T-helper 2 cell (primary cell): ENCODE measurements around the gene CENPT.
A peak's percentile ranks its signal among the peaks of the same experiment; 100 is the strongest.
"Not testable (repeated sequence)": the region's sequence is repeated elsewhere in the genome, so short reads cannot be mapped to it uniquely, and the experiment has no call there.

ENCODE experiments used
- DNase-seq, 5 experiments: peaks; one replicate each; pipeline versions ENCODE4 v3.0.0 to v3.0.0-alpha.2; 2012 to 2022

Gene CENPT

DNA sequence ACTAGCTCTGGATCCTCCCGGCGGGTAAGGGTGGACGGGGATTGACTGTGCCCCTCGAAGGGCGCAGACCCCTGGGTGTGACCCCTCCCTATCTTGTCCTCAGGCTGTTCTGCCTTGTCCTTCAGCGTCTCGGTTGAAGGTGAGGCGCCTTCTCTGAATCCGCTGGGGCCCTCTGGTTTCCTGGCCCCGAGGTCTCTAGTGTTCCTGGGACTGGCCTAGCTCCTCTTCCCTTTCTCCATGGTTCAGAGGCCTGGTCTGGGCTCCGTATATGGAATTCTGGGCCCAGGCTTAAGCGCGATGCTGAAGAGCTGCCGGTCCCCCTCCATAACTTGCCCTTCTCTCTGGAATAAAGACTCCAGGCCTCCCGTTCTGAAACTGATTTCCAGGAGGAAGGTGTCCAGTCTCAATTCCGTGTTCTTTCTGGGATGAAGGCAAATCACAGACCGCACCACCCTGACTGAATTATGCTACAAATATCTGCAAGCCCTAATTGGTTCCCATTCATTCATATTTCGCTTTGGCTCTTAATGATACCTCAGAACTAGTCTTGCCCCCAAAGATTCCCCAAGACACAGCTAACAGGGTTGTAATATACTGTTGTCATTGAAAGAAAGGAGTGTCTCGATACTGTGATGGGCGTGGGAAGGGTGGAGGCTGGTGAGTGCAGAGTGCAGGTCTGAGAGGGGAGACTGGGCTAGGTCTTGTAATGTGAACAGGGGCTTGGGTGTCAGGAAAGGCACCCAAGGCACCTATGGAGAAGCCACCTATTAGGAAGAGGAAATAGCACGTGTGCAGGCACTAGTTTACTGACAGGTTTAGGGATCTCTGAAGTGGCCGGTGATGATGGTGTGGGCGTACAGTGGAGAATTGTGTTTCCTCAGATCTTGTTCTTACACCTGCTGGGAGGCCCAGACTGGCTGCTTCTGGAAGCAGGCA, 26.2 kb upstream of the CENPT start:
- no peak for DNase-seq

DNA sequence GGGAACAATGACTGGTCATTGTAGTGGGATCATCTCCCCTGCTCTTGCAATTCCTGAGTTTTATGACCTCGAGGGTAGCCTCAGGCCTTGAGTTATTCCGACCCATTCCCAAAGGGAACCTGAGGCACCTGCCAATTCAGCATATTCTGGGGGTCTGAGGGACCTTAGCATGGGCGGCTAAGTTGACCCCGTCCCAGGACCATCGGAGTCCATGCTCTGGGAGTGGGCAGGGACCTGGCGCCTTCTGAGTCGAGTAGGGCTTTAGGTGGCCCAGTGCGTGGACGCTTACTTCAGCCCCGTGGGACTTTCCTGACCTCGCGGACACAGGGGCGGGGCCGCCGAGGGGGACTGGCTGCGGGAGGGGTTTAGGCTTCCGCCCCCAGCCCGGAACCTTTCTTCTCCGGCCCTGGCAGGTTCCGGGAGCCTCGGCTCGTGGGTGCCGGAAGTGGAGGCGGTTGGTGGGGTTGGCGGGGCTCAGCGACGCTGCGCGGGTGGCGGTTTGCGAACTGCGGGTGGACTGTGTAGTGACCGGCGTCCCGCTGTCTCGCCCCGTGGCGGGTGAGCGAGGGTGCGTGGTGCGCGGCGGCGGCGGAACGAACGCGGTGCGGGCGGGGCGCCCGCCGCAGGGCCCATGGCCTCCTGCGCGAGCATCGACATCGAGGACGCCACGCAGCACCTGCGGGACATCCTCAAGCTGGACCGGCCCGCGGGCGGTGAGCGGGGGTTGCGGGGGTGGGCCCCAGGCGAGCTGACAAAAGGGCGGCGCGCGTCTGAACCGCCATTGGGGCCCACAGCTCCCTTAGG, 25.3 kb upstream of the CENPT start, which contains the start of gene EDC4:
Gene EDC4 (plus strand): TSS at position 422 of the 804 bp plus-strand sequence. CDS start 210 bp downstream, at position 632.
- peak; percentile 75 to 90 (median 78) for DNase-seq

DNA sequence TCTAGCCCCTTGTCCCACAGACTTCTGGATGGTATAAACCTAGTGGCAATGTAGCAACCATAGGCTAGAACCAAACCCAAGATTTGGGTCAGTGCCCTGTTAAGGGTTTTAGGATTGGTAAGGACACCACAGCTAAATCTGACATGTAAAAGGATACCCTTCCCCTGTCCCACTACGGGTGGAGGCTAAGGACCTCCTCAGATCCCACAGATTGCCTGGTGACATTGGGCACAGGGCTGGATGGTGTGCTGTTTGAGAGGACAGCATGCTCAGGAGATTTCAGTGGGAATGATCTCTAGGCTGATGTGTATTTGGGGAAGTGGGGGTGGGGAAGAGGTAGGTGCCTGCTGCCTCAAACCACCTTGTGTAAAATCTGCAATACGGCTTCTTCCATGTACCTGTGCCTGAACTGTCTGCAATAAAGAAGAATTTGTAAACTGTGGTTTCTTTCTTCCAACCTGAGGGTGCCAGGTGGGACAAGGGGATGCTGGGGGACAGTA, 24.7 kb upstream of the CENPT start:
- DNase-seq = no peak

DNA sequence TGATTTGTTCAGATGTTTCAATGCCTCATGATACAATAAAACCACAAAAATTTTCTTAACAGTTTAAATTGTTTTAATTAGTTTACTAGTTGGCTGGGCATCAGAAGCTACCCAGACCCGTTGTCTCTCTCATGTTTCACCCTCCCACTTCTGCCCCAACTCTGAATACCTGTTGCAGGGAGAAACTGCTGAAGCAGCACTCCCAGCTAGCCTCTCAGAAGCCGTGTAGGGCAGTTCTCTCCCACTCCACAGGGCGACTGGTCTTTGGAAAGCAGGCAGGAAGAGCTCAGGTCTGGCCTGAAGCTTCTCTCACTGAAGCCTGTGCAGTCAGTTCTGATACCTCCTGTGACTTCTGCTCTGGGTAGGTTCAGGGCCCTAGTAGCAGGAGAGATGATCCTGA, 23.8 kb upstream of the CENPT start:
- DNase-seq = no peak

DNA sequence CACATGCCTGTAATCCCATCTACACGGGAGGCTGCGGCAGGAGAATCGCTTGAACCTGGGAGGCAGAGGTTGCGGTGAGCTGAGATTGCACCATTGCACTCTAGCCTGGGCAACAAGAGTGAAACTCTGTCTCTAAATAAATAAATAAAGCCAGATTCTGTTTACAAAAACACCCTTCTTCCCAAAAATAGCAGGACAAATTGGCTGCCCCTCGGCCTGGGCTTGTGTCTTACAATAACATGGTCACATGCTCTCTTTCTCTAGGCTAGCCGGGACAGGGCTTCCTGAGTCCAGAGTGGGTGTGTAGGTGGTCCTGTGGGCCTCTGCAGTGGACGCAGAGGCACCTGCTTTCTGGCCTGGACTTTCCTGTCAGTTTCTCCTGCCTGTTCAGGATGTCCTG, 22.2 kb upstream of the CENPT start:
- DNase-seq = no peak

DNA sequence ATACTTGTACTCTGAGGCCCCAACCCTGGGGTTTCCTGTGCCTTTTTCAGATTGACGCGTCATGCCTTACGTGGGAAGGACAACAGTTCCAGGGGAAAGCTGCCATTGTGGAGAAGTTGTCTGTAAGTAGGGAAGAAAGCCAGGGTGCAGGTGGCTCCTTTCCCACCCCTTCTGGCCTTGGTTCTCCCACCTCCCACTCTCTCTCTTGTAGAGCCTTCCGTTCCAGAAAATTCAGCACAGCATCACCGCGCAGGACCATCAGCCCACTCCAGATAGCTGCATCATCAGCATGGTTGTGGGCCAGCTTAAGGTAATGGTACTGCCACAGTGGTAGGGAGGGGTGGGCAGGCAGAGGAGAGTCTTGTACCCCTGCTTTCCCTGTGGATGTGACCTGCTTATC, 20.8 kb upstream of the CENPT start:
- DNase-seq = no peak

DNA sequence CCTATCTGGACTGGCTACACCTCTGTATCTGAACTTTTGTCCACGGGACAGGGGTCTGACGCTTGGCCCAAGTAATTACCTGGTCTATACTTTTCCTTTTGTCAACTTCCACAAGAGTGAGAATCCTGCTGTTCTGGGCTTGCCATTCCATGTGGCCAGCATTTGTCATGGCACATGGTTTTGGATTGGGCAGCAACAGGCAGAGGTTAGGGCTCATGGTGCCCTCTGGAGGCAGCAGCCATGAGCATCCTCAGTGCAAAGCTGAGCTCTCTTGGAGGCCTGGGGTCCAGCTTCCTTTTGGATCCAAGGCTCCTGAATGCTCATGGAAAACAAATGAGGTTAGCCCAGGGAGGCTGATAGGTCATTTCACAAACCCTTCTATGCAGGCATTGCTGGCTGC, 17.8 kb upstream of the CENPT start:
- DNase-seq = peak in 1 of 5 experiments; percentile 33

DNA sequence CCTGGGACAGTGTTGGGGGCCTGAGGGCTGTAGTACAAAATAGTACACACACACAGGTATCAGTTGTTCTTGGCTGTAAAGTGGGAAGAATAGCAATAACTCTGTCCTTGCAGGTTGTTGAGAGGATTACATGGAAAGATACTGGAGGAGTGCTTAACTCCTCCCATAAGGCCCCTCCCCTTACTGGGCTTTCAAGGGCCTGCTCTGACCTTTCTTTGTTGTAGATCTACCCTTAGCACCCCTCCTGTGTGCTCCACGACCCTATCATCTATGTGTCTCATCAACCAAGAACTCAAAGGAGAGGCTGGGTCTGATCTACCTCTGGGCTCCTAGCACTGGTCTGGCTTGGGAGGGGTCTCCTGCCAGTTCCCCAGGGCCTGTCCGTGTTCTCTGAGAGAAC, 17.1 kb upstream of the CENPT start:
- no peak for DNase-seq

DNA sequence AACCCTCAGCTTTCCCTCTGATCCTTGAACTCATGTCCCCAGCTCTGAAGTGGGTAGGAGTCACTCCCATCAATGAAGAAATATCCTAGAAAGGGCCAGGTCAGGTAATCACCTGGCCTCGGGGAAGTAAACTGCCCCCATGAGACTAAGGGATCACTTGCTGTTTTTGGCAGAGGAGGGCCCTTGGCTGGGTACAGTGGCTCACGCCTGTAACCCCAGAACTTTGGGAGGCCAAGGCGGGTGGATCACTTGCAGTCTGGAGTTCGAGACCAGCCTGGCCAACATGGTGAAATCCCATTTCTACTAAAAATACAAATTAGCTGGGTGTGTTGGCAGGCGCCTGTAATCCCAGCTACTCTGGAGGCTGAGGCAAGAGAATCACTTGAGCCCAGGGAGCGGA, 16.6 kb upstream of the CENPT start:
- not testable (repeated sequence) for DNase-seq

DNA sequence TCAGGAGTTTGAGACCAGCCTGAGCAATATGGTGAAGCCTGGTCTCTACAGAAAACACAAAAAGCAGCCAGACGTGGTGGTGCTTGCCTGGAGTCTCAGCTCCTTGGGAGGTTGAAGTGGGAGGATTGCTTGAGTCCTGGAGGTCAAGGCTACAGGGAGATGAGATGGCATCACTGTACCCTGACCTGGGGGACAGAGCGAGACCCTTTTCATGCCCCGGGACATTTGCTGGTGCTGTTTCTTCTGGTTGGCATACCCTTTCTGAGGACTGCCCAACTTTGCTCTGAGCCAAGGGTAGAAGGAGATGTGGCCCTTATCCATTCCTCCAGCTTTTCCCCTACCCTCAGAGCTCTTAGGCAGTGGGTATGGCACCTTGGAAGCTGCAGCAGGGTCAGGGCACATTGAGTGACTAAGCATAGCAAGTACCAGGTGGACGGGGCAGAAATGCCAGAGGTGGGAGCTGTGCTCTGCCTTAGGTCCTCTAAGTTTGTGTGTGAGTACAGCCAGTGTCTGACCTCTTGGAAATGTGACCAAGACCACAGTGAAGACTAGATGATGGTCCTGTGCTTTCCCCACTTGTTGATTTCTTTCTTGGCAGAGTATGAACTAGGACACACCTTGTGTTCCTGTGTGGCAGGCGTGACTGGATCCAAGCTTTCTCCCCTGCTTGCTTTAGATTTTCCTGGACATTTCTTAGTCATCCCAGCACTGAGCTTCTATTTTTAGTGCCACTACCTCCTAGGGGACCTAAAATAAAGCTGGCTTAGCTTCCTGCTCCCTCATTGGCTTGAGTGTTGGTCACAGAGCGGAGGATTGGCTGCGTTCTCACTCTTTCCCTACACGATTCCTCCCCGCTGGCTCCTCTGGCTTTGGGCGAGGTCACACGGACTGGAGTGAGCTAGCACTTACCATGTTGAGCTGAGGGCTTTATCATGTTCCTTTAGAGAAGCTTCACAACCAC, 15.4 kb upstream of the CENPT start:
- no peak for DNase-seq

DNA sequence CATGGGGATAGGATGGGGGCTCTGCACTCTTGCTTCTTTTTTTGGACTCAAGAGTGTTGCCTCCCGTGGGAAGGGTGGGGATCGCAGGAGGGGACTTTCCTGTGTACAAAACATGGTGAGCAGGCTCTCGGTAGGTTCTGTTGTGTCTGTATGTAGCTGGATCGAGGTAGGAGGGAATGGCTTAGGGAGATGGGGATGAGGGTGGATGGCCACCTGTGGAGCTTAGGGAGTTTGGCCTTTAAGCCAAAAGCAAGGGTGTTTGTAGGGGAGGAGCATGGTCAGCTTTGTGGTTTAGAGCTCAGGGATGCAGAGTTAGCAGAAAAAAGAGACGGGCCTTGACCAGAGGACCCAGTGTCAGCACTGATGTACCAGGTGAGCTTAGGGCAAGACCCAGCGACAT, 14.4 kb upstream of the CENPT start:
- no peak for DNase-seq

DNA sequence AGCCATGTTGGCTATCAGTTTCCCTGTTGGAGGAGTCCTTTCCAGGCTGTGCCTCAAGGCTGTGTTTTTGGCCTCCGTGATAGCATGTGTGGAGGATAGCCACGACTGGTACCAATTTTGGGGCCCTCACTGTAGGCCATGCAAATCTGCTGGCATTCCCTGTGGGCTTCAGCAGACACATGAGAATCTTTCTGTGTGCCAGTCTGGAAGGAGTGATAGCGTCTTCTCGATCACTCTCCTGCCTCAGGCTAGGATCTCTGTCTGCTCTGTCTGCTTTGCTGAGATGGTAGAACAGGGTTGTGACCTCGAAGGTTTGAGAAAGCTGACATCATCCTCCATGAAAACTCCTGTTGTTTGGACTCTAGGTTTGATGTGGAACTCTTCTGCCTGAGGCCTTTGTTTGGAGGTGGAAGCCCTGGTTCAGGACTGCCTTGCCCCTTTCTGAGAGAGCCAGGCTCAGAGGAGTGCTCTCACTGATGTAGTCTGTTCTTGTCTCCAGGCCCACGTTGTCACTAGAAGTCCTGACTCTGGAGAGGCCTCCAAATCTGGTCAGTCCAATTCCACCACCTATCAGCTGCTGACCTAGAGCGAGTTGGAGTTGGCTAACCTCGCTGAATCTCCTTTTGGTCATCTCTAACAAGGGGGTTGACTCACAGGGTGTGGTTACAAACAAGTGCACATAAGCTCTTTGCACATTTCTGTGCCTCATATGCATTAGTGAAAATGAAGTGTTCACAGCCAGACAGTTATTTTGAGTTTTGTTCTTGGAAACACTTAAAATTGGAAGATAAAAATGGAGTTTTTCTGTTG, 13.3 kb upstream of the CENPT start:
- DNase-seq = no peak

DNA sequence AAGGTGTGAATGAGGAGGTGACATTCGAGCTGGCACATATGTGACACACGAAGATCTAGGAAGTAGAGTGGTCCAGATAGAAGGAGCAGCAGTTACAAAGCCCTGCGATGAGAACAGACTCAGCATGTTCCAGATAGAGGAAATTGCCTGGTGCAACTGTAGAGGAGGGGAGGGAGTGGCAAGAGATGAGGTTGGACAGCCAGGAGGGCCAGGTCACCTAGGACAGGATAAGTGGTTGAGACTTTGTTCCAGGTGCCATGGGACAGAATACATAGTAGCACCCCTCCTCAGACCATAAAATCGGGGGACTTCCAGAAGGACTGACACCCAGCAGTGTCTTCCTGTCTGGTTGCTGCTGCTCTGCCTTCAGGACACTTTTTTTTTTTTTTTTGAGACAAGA, 11.0 kb upstream of the CENPT start:
- no peak for DNase-seq

DNA sequence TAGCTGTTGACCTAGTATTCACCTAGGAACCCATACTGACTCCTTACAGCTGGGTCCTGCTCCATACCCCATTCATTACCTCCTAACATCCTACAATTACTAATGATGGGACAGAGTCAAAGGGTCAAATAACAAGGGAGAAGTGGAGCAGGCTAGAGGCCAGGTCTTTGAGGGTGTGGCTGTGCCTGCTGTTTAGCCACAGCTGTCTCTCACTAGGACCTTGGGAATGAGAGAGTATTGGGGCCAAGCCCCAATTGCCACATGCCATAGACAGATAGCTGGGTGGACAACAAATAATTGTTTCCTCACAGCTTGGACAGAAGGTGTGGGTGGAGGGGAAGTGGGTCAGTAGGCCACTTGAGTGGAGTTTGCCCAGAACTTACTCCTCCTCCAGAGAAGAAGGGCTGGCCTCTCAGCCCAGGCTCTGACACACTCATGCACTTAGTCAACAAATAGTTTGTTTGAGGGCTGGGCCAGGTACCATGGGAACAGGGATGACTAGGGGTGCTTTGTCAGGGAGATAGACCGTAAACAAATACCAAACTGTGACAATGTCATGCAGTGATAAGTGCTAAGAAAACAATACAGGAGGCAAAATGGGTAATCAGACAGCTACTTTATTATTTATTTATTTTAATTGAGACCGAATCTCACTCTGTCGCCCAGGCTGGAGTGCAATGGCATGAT, 10.2 kb upstream of the CENPT start:
- peak in 4 of 5 experiments; percentile 19 to 32 (median 20) for DNase-seq

DNA sequence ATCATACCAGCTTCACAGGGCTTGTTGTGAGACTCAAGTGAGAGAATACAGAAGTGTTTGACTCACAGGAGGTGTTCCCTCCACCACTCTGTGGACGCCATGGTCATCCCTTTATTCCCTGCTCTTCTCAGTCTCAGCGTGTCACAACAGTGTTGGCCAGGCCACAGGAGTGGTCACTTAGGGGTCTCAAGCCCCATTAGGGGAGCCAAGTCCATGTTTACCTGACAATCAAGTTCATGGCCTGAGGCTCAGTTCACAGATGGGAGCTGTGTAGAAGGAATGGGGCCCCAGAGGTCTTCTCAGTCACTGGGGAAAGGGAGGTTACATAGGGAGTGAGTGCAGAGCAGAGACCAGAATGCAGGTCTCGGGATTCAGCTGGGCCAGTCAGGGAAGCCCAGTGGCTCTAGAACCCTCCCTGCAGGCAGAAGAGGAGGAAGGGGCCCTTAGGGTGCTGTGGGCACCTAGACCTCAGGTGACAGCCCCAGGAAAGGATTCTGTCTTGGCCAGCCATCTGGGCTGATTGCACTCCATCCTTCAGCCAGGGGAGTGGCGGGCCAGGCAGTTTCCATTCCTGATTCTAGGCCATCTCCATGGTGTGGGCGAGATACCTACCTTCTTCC, 9.5 kb upstream of the CENPT start:
- no peak for DNase-seq

DNA sequence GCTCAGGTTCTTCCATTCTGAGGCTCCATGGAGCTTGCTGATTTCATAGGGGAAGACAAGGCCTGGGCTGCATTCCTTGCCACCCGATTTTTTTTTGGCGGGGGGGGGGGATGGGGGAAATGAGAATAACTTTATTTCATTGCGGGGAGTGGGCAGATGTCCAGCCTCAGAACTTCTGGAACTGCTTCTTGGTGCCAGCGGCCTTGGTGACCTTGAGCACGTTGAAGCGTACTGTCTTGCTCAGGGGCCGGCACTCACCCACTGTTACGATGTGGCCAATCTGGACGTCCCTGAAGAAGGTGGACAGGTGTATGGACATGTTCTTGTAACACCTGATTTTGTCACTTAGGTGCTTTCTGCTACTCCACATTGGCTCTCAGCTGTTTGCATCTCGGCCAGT, 8.3 kb upstream of the CENPT start:
- no peak for DNase-seq

DNA sequence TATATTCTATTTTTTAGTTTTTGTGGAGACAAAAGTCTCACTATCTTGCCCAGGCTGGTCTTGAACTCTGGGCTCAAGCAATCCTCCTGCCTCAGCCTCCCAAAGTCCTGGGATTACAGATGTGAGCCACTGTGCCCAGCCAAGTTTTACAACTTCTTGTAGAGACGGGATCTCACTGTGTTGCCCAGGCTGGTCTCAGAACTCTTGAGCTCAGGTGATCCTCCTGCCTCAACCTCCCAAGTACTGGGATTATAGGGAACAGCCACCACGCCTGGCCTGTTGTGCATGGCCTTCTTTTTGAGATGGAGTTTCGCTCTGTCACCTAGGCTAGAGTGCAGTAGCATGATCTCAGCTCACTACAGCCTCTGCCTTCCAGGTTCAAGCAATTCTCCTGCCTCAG, 6.2 kb upstream of the CENPT start:
- DNase-seq = no peak

DNA sequence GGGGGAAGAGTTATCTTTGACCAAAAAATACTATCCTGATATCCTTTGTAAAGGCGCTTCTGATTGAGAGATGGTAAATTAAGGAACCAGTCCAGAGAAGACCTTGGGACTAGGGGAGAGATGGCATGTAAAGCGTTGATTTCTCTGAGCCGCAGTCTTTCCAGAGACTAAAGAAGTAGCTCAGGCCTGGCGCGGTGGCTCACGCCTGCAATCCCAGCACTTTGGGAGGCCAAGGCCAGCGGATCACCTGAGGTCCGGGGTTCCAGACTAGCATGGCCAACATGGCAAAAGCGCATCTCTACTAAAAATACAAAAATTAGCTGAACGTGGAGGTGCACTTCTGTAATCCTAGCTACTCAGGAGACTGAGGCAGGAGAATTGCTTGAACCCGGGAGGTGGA, 625 bp upstream of the CENPT start:
- DNase-seq = no peak

DNA sequence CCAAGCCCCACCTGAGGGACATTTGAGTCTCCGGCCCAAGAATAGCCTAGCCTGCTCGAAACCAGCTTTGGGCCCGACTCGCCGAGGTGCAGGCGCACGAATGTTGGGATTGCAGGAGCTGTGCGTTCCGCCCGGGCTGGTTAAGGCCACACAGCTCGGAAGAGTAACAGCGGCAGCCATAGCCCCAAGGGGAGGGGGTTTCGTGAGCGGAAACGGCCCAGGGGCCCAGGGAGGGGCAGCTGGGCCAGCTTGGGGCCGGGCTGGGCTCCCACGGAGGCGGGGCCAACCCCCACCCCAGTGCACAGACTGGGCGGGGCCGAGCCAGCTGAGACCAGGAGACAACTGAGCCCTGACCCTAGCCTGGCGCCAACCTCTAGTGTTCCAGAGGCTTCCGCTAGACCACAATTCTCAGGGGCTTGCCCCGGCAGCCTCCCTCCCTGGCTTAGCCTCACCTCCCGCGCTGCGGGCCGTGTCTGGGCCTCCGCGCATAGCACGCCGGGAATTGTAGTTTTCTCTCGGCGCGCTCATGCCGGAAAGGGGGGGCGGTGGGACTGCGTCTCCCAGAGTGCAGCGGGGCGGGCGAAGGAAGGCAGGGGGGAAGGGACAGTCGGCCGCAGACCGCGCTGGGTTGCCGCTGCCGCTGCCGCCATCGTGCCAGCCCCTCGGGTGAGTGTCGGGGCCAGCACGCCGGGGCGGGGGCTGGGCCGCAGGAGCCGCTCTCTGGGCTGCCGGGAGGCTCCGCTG, 1.0 kb downstream of the CENPT start, which contains the start of gene NUTF2:
Gene NUTF2 (plus strand): TSS at position 614 of the 744 bp plus-strand sequence. CDS start 18,198 bp downstream, outside the sequence.
- peak; percentile 86 to 97 (median 93) for DNase-seq

DNA sequence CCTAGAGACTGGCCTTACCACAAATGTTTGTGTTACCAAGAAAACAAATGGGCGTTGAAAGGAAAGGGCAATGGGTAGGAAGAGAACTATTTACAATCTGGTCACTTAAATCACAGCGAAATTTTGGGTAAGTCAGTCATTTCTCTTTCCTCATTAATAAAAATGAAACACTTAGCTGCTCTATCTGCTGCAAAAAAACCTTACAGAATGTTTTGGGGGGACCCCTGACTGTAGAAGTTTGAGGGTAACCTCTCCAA, 1.5 kb downstream of the CENPT start:
- no peak for DNase-seq
